CD14-positive monocyte (primary cell): ENCODE measurements around the gene ASCC1. TPM values are rescaled to one million over a fixed set of nuclear protein-coding genes. Genes with fewer than 3 reads are reported as not detected.

Experiments used
- DNase-seq, 3 donors: peaks; one replicate each; pipeline ENCODE4 v3.0.0-alpha.2; 2011 to 2022
- H2AFZ ChIP-seq: 2 replicates; pipeline ENCODE4 v1.6.0; 2012; ENCODE audit warnings: mild to moderate bottlenecking, low read depth, low read length, inconsistent platforms; ENCODE audit not compliant: insufficient read depth, poor library complexity, severe bottlenecking
- H3K27ac ChIP-seq, 2 donors: 1 replicate in 1 of 2; 2 replicates in 1 of 2; pipeline ENCODE4 v1.5.1; 2012 to 2013; ENCODE audit warnings: low read length in 2 of 2, control low read depth in 1 of 2, inconsistent platforms in 1 of 2, low read depth in 1 of 2, mild to moderate bottlenecking in 1 of 2
- H3K27me3 ChIP-seq, 2 donors: one replicate each; pipeline versions ENCODE4 v1.6.0 to v1.6.1; 2011 to 2013; ENCODE audit warnings: low read length in 2 of 2; ENCODE audit not compliant: control insufficient read depth in 2 of 2, insufficient read depth in 2 of 2
- H3K36me3 ChIP-seq, 2 donors: replicated peaks in 1 of 2; 1 replicate in 1 of 2; 2 replicates in 1 of 2; pipeline versions ENCODE4 v1.5.1 to v1.6.1; 2012 to 2013; ENCODE audit warnings: low read length in 2 of 2, control low read depth in 1 of 2, inconsistent platforms in 1 of 2, mild to moderate bottlenecking in 1 of 2; ENCODE audit not compliant: insufficient read depth in 2 of 2, control insufficient read depth in 1 of 2
- H3K4me1 ChIP-seq, 2 donors: 1 replicate in 1 of 2; 2 replicates in 1 of 2; pipeline versions ENCODE4 v1.5.1 to v1.6.1; 2012 to 2013; ENCODE audit warnings: low read length in 2 of 2, control low read depth in 1 of 2, inconsistent platforms in 1 of 2, mild to moderate bottlenecking in 1 of 2, moderate library complexity in 1 of 2; ENCODE audit not compliant: insufficient read depth in 2 of 2, control insufficient read depth in 1 of 2
- H3K4me2 ChIP-seq: replicated peaks from 2 replicates; pipeline ENCODE3; 2012; ENCODE audit warnings: low read length, moderate library complexity, mild to moderate bottlenecking; ENCODE audit not compliant: poor library complexity, severe bottlenecking; ENCODE audit errors: extremely low read depth
- H3K4me3 ChIP-seq, 3 experiments: fragments of 200-600 bp in 1 of 3; sonication (generic) in 1 of 3; replicated peaks in 1 of 3; 1 replicate in 2 of 3; 2 replicates in 1 of 3; pipeline ENCODE4 v1.5.1; 2011 to 2013; ENCODE audit warnings: low read length in 3 of 3, mild to moderate bottlenecking in 3 of 3, control low read depth in 2 of 3, low read depth in 2 of 3, inconsistent platforms in 1 of 3, moderate library complexity in 1 of 3
- H3K79me2 ChIP-seq: 2 replicates; pipeline ENCODE4 v1.6.0; 2012; ENCODE audit warnings: mild to moderate bottlenecking, control low read depth, inconsistent platforms, low read length, moderate library complexity; ENCODE audit not compliant: insufficient read depth
- H3K9ac ChIP-seq: 2 replicates; pipeline ENCODE4 v1.6.0; 2017; ENCODE audit warnings: low read length, mild to moderate bottlenecking; ENCODE audit not compliant: insufficient read depth, poor library complexity, severe bottlenecking
- H3K9me3 ChIP-seq, 2 donors: replicated peaks in 1 of 2; 1 replicate in 1 of 2; 2 replicates in 1 of 2; pipeline versions ENCODE4 v1.5.1 to v1.6.1; 2012 to 2013; ENCODE audit warnings: low read length in 2 of 2, control low read depth in 1 of 2; ENCODE audit not compliant: control insufficient read depth in 1 of 2, insufficient read depth in 1 of 2
- H4K20me1 ChIP-seq: 2 replicates; pipeline ENCODE4 v1.6.0; 2012; ENCODE audit warnings: mild to moderate bottlenecking, low read length, control low read depth, moderate library complexity; ENCODE audit not compliant: insufficient read depth
- H3K27ac Mint-ChIP-seq, 7 donors: one replicate each; pipeline ENCODE4 v1.8.0; 2020; ENCODE audit warnings: mild to moderate bottlenecking in 7 of 7, mixed read lengths in 7 of 7, moderate library complexity in 6 of 7, inconsistent platforms in 2 of 7
- H3K27me3 Mint-ChIP-seq, 3 donors: one replicate each; pipeline ENCODE4 v1.8.0; 2021 to 2022; ENCODE audit warnings: low read depth in 3 of 3, mild to moderate bottlenecking in 3 of 3, mixed read lengths in 3 of 3, moderate library complexity in 3 of 3, inconsistent platforms in 1 of 3
- H3K36me3 Mint-ChIP-seq, 2 donors: one replicate each; pipeline ENCODE4 v1.8.0; 2020; ENCODE audit warnings: mixed read lengths in 2 of 2, inconsistent platforms in 1 of 2, mild to moderate bottlenecking in 1 of 2
- H3K4me1 Mint-ChIP-seq: one replicate; pipeline ENCODE4 v1.8.0; 2020; ENCODE audit warnings: mild to moderate bottlenecking, mixed read lengths
- H3K4me3 Mint-ChIP-seq, 2 donors: one replicate each; pipeline ENCODE4 v1.8.0; 2020; ENCODE audit warnings: mild to moderate bottlenecking in 2 of 2, mixed read lengths in 2 of 2, moderate library complexity in 1 of 2
- H3K9me3 Mint-ChIP-seq, 7 donors: one replicate each; pipeline ENCODE4 v1.8.0; 2020 to 2022; ENCODE audit warnings: mixed read lengths in 7 of 7, mild to moderate bottlenecking in 6 of 7, moderate library complexity in 6 of 7, inconsistent platforms in 2 of 7
- CTCF ChIP-seq: fragments of 200-600 bp; IDR thresholded peaks from one replicate; pipeline ENCODE4 v1.8.0; 2022; ENCODE audit warnings: antibody characterized with exemption, mild to moderate bottlenecking
- WGBS: methylation state at CpG from one replicate; pipeline ENCODE4 v1.1.5; 2013; ENCODE audit warnings: missing lambda C conversion rate; ENCODE audit not compliant: insufficient coverage; 5-methylcytosine and 5-hydroxymethylcytosine counted together
- intact Hi-C, 2 donors: fragments of 100-400 bp; cut with micrococcal nuclease; formaldehyde crosslinking; loops; one replicate each; pipeline versions ENCODE4 v1.15.0 to v1.15.1; 2023
- polyA plus RNA-seq, 3 donors: library from polyadenylated mRNA; depleted of rRNA in 1 of 3; unstranded in 2 of 3; stranded (reverse) in 1 of 3; fragments of 300-500 nt in 2 of 3; fragments of >200 nt in 1 of 3; fragmentation: Illumina TruSeq in 2 of 3; gene quantifications; 1 replicate in 2 of 3; 2 replicates in 1 of 3; pipeline ENCODE4 v1.2.3, GENCODE V29; 2012 to 2021

The ASCC1 gene
- polyA plus RNA-seq, 3 donors, result 8.2 to 20.9 (median 17.9) TPM

GRCh38 chr10:72164617-72165016 lies 51.5 kb downstream of the ASCC1 start:
- Histone ChIP-seq H3K4me1 (peaks cover 19 to 25% of the 10 kb centered on the region in 2 donors), H4K20me1 (no peaks in the 10 kb centered on the region), H2AFZ (no peak overlapping the region), H3K9ac (no peak overlapping the region), H3K27ac (no peak overlapping the region), H3K79me2 (no peaks in the 10 kb centered on the region), H3K4me2 (peak overlapping the region; percentile 8), H3K4me3 (no peak overlapping the region), H3K9me3 (no peaks in the 10 kb centered on the region), H3K27me3 (no peaks in the 10 kb centered on the region), H3K36me3 (peaks cover 3 to 15% of the 10 kb centered on the region in 2 donors)
- intact Hi-C loops, result no loop called here
- H3K27ac Mint-ChIP-seq, result peak overlapping the region in 4 of 7 donors; percentile 19 to 52 (median 30)
- H3K27me3 Mint-ChIP-seq, result peaks cover 0 to 2% (median 0%) of the 10 kb centered on the region in 3 donors
- peak; percentile 20 to 52 (median 42) for DNase-seq
- WGBS, result no CpG with 5 or more reads among the region's 2 CpGs
- peak; percentile 76 for TF ChIP-seq CTCF
- peaks cover 21% of the 10 kb centered on the region for H3K4me1 Mint-ChIP-seq
- no peaks in the 10 kb centered on the region for H3K9me3 Mint-ChIP-seq
- H3K36me3 Mint-ChIP-seq, result peaks cover 23 to 27% of the 10 kb centered on the region in 2 donors
- peak overlapping the region in 1 of 2 donors; percentile 46 for H3K4me3 Mint-ChIP-seq

GRCh38 chr10:72162978-72163377 lies 53.1 kb downstream of the ASCC1 start:
- peaks cover 19 to 25% of the 10 kb centered on the region in 2 donors for H3K4me1 ChIP-seq
- no peaks in the 10 kb centered on the region for H3K79me2 ChIP-seq
- H3K27ac ChIP-seq, result peak overlapping the region in 1 of 2 donors; percentile 30
- H3K4me1 Mint-ChIP-seq, result peaks cover 21% of the 10 kb centered on the region
- H3K9ac ChIP-seq, result no peak overlapping the region
- DNase-seq, result peak; percentile 59 to 74 (median 67)
- no peak overlapping the region for H3K4me3 Mint-ChIP-seq
- H3K27ac Mint-ChIP-seq, result peak overlapping the region; percentile 26 to 85 (median 73)
- H3K27me3 Mint-ChIP-seq, result peaks cover 0 to 2% (median 0%) of the 10 kb centered on the region in 3 donors
- intact Hi-C loops, result no loop called here
- no CpG with 5 or more reads among the region's 1 CpG for WGBS
- H3K9me3 ChIP-seq, result no peaks in the 10 kb centered on the region
- no peak overlapping the region for H2AFZ ChIP-seq
- H3K4me3 ChIP-seq, result no peak overlapping the region
- TF ChIP-seq CTCF, result no peak
- peaks cover 27% of the 10 kb centered on the region in 2 donors for H3K36me3 Mint-ChIP-seq
- H3K9me3 Mint-ChIP-seq, result no peaks in the 10 kb centered on the region
- H3K36me3 ChIP-seq, result peaks cover 3 to 28% of the 10 kb centered on the region in 2 donors
- H3K4me2 ChIP-seq, result no peak overlapping the region
- H3K27me3 ChIP-seq, result no peaks in the 10 kb centered on the region
- H4K20me1 ChIP-seq, result no peaks in the 10 kb centered on the region
